Mesenchymal stem cell (in vitro differentiated cells and primary cell): ENCODE measurements around the gene EEFSEC.
A peak's percentile ranks its signal among the peaks of the same experiment; 100 is the strongest.

Source experiments
- DNase-seq: peaks from one replicate; pipeline ENCODE4 v3.0.0-alpha.2; 2013
- H2AFZ ChIP-seq: one replicate; pipeline ENCODE4 v1.6.1; 2013; ENCODE audit warnings: low read depth, mild to moderate bottlenecking, control low read depth, inconsistent platforms, low read length, moderate library complexity
- H2AK5ac ChIP-seq: 2 replicates; pipeline ENCODE4 v1.6.1; 2013; ENCODE audit warnings: low read length, moderate library complexity, mild to moderate bottlenecking, inconsistent platforms; ENCODE audit not compliant: severe bottlenecking
- H2BK120ac ChIP-seq: one replicate; pipeline ENCODE4 v1.6.1; 2013; ENCODE audit warnings: low read depth, mild to moderate bottlenecking, inconsistent platforms, low read length, moderate library complexity
- H2BK12ac ChIP-seq, 2 experiments: one replicate each; pipeline ENCODE4 v1.6.1; 2013; ENCODE audit warnings: inconsistent platforms in 2 of 2, low read length in 2 of 2, mild to moderate bottlenecking in 2 of 2, moderate library complexity in 2 of 2, control low read depth in 1 of 2
- H2BK15ac ChIP-seq: one replicate; pipeline ENCODE4 v1.6.1; 2013; ENCODE audit warnings: mild to moderate bottlenecking, low read depth, inconsistent platforms; ENCODE audit not compliant: poor library complexity, severe bottlenecking
- H2BK5ac ChIP-seq: 2 replicates; pipeline ENCODE4 v1.6.1; 2013; ENCODE audit warnings: low read depth, mild to moderate bottlenecking, low read length, control low read depth, inconsistent platforms; ENCODE audit not compliant: poor library complexity, severe bottlenecking
- H3K14ac ChIP-seq, 2 experiments: one replicate each; pipeline ENCODE4 v1.6.1; 2013; ENCODE audit warnings: inconsistent platforms in 2 of 2, low read length in 2 of 2, control low read depth in 1 of 2, mild to moderate bottlenecking in 1 of 2, moderate library complexity in 1 of 2
- H3K18ac ChIP-seq, 2 experiments: one replicate each; pipeline ENCODE4 v1.6.1; 2013; ENCODE audit warnings: inconsistent platforms in 2 of 2, low read length in 2 of 2, control low read depth in 1 of 2, low read depth in 1 of 2, mild to moderate bottlenecking in 1 of 2
- H3K23ac ChIP-seq, 2 experiments: one replicate each; pipeline ENCODE4 v1.6.1; 2013; ENCODE audit warnings: inconsistent platforms in 2 of 2, low read length in 2 of 2, mild to moderate bottlenecking in 2 of 2, moderate library complexity in 2 of 2, control low read depth in 1 of 2
- H3K27ac ChIP-seq: 2 replicates; pipeline ENCODE4 v1.5.1; 2013; ENCODE audit warnings: mild to moderate bottlenecking, moderate library complexity, low read length, control low read depth, inconsistent platforms; ENCODE audit not compliant: poor library complexity, severe bottlenecking
- H3K27me3 ChIP-seq, 2 experiments: 2 replicates each; pipeline versions ENCODE4 v1.6.1 to v1.7.0; 2013; ENCODE audit warnings: low read length in 2 of 2, mild to moderate bottlenecking in 2 of 2, moderate library complexity in 2 of 2, control low read depth in 1 of 2, inconsistent platforms in 1 of 2; ENCODE audit not compliant: control insufficient read depth in 1 of 2, insufficient read depth in 1 of 2
- H3K36me3 ChIP-seq, 2 experiments: 2 replicates each; pipeline versions ENCODE4 v1.6.1 to v1.7.0; 2013; ENCODE audit warnings: low read length in 2 of 2, control low read depth in 1 of 2, inconsistent platforms in 1 of 2, low read depth in 1 of 2, mild to moderate bottlenecking in 1 of 2; ENCODE audit not compliant: insufficient read depth in 2 of 2, control insufficient read depth in 1 of 2
- H3K4ac ChIP-seq, 2 experiments: one replicate each; pipeline ENCODE4 v1.6.1; 2013; ENCODE audit warnings: inconsistent platforms in 2 of 2, low read length in 2 of 2, mild to moderate bottlenecking in 2 of 2, moderate library complexity in 2 of 2, control low read depth in 1 of 2, low read depth in 1 of 2
- H3K4me1 ChIP-seq: 2 replicates; pipeline ENCODE4 v1.6.1; 2013; ENCODE audit warnings: low read depth, low read length, control low read depth; ENCODE audit not compliant: control insufficient read depth, insufficient read depth
- H3K4me2 ChIP-seq: 2 replicates; pipeline ENCODE4 v1.6.1; 2013; ENCODE audit warnings: low read length, mild to moderate bottlenecking, inconsistent platforms; ENCODE audit not compliant: poor library complexity, severe bottlenecking
- H3K4me3 ChIP-seq, 2 experiments: 2 replicates each; pipeline versions ENCODE4 v1.5.1 to v1.7.0; 2013; ENCODE audit warnings: low read length in 2 of 2, mild to moderate bottlenecking in 2 of 2, control low read depth in 1 of 2, low read depth in 1 of 2; ENCODE audit not compliant: insufficient read depth in 1 of 2
- H3K79me1 ChIP-seq: replicated peaks from 2 replicates; pipeline ENCODE4 v1.6.1; 2013; ENCODE audit warnings: mild to moderate bottlenecking, control low read depth, low read length, inconsistent platforms; ENCODE audit not compliant: poor library complexity, severe bottlenecking
- H3K9ac ChIP-seq: 2 replicates; pipeline ENCODE4 v1.7.0; 2013; ENCODE audit warnings: mild to moderate bottlenecking, low read length, moderate library complexity
- H3K9me3 ChIP-seq: 2 replicates; pipeline ENCODE4 v1.7.0; 2013; ENCODE audit warnings: mild to moderate bottlenecking, low read length; ENCODE audit not compliant: control insufficient read depth
- H4K8ac ChIP-seq: one replicate; pipeline ENCODE4 v1.6.1; 2013; ENCODE audit warnings: inconsistent platforms, mild to moderate bottlenecking, low read length, moderate library complexity
- H4K91ac ChIP-seq: one replicate; pipeline ENCODE4 v1.6.1; 2013; ENCODE audit warnings: mild to moderate bottlenecking, low read length, inconsistent platforms
- WGBS: methylation state at CpG from one replicate; pipeline ENCODE4 v1.1.7; 2013; ENCODE audit warnings: mixed read lengths; 5-methylcytosine and 5-hydroxymethylcytosine counted together

The EEFSEC gene

DNA sequence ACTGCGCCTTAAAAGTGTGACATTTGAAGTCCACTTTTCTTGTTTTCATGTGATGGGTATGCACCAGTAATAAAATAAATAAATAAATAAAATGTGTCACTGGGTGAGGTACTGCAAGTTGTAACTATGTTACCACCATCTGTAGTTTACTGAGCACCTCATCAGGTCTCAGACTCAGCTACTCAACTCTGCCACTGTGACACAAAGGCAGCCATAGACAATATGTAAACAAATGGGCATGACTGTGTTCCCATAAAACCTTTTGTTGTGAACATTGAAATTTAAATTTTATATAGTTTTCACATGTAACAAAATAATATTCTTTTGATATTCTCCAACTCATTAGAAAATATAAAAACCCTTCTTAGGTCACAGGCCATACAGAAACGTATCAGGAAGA, 193.3 kb downstream of the EEFSEC start:
- H3K4me2 ChIP-seq = no peak overlapping the region
- H2AK5ac ChIP-seq = no peak overlapping the region
- H3K4me3 ChIP-seq = no peak overlapping the region
- H3K23ac ChIP-seq = no peak overlapping the region
- peaks cover 14% of the 10 kb centered on the region for H3K4me1 ChIP-seq
- H3K79me1 ChIP-seq = no peaks in the 10 kb centered on the region
- H2BK12ac ChIP-seq = no peak overlapping the region
- H3K27ac ChIP-seq = no peak overlapping the region
- H3K18ac ChIP-seq = no peak overlapping the region
- no peak overlapping the region for H4K8ac ChIP-seq
- H2BK15ac ChIP-seq = no peak overlapping the region
- 86% methylated on average over 1 of the region's 2 CpGs for whole genome bisulfite sequencing
- no peak for DNase-seq
- H3K4ac ChIP-seq = no peak overlapping the region
- H3K27me3 ChIP-seq = peaks cover 0 to 14% of the 10 kb centered on the region in 2 experiments
- H3K9me3 ChIP-seq = no peaks in the 10 kb centered on the region
- H3K9ac ChIP-seq = no peak overlapping the region
- H3K14ac ChIP-seq = no peak overlapping the region
- peaks cover 8 to 16% of the 10 kb centered on the region in 2 experiments for H3K36me3 ChIP-seq
- no peak overlapping the region for H2AFZ ChIP-seq
- H4K91ac ChIP-seq = no peak overlapping the region
- H2BK120ac ChIP-seq = no peak overlapping the region
- H2BK5ac ChIP-seq = no peak overlapping the region

DNA sequence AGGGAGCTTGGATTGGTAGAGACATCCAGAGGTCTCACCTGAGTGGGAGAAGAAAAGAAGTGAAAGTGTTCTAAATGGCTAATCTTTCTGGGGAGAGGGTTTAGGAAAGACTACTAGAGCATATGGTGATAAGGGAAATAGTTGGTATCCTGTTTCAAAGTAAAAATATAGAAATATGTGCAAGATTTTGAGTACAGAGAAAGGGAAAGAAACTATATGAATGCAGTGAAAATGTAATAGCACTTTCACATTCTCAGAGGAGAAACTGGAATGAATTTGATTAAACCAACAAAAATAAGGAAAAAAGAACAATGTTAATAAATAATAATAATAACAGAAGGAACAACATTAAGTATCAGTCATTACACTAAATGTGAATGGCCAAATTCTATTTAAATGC, 194.0 kb downstream of the EEFSEC start:
- Histone ChIP-seq H2BK12ac (no peak overlapping the region), H2BK5ac (no peak overlapping the region), H3K14ac (no peak overlapping the region), H3K27me3 (peaks cover 0 to 15% of the 10 kb centered on the region in 2 experiments), H2BK15ac (no peak overlapping the region), H2AFZ (no peak overlapping the region), H3K18ac (no peak overlapping the region), H3K4ac (no peak overlapping the region), H3K79me1 (no peaks in the 10 kb centered on the region), H3K4me2 (no peak overlapping the region), H4K8ac (no peak overlapping the region), H3K23ac (no peak overlapping the region), H3K4me3 (no peak overlapping the region), H2AK5ac (no peak overlapping the region), H3K27ac (no peak overlapping the region), H2BK120ac (no peak overlapping the region), H4K91ac (no peak overlapping the region), H3K9me3 (no peaks in the 10 kb centered on the region), H3K4me1 (peaks cover 14% of the 10 kb centered on the region), H3K9ac (no peak overlapping the region), H3K36me3 (peaks cover 5 to 9% of the 10 kb centered on the region in 2 experiments)
- no peak for DNase-seq

DNA sequence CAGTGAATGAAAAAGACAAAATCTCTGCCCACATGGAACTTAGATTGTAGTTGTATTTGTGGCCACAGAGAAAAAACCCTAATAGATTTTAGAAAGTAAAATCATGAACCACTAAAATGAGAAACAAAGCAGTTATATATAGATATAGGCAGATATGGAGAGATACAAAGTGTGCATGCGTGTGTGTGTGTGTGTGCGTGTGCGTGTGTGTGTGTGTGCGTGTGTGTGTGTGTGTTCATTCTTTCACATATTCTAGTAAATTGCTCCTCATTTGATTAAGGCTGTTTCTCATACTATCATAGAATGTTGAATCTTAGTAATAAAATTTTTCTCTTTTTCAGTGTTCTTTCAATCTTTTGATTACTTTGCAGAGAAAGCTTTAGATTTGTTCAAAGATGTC, 194.8 kb downstream of the EEFSEC start:
- Histone ChIP-seq H3K14ac (no peak overlapping the region), H3K4me3 (no peak overlapping the region), H3K4ac (no peak overlapping the region), H4K91ac (no peak overlapping the region), H3K27me3 (peaks cover 0 to 15% of the 10 kb centered on the region in 2 experiments), H2AFZ (no peak overlapping the region), H3K79me1 (no peaks in the 10 kb centered on the region), H3K23ac (no peak overlapping the region), H3K9ac (no peak overlapping the region), H2BK12ac (no peak overlapping the region), H2BK5ac (no peak overlapping the region), H3K36me3 (peaks cover 4 to 5% of the 10 kb centered on the region in 2 experiments), H2BK15ac (no peak overlapping the region), H3K4me2 (no peak overlapping the region), H3K27ac (no peak overlapping the region), H3K18ac (no peak overlapping the region), H2AK5ac (no peak overlapping the region), H3K4me1 (peaks cover 14% of the 10 kb centered on the region), H4K8ac (no peak overlapping the region), H2BK120ac (no peak overlapping the region), H3K9me3 (no peaks in the 10 kb centered on the region)
- 67% methylated on average over 3 of the region's 4 CpGs for WGBS
- DNase-seq = no peak

DNA sequence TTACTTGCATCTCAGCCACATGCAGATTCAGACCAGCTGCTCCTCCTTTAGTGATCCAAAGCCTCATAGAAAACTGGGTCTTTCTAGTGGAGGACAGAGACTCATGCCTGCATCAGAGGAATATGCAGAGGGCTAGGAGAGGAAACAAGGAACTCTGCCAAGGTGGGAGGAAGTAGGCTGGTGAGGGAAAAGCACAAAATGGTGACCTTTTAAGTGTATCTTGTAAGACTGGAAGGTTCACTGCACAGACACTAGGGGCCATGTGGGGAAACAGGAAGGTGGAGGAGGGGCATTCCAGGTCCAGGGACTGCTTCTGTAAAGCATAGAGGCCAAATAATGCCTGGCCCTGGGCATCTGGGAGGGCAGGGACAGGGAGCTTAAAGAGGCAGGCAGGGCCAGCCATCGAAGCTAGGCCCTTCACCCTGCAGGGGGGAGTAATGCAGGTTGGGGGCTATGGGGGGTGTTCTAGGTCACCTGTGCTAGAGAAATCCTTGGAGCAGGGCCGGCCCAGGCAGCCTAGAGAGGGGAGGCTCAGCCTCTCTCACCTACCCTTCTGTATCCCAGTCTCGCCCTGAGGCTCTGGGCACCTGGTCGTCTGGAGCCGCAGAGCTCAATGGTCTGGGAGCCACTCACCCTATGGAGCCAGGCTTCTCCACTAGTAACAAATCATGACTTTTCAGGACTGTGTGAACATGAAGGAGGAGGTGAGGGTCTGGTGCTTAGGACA, 195.7 kb downstream of the EEFSEC start:
- Histone ChIP-seq H3K23ac (no peak overlapping the region), H3K4me2 (no peak overlapping the region), H3K4me3 (no peak overlapping the region), H3K36me3 (peaks cover 4 to 5% of the 10 kb centered on the region in 2 experiments), H2BK5ac (no peak overlapping the region), H3K27ac (no peak overlapping the region), H3K9ac (no peak overlapping the region), H2BK120ac (no peak overlapping the region), H3K4ac (no peak overlapping the region), H2BK15ac (no peak overlapping the region), H4K8ac (no peak overlapping the region), H3K18ac (peak overlapping the region in 1 of 2 experiments; percentile 63), H3K27me3 (peaks cover 0 to 15% of the 10 kb centered on the region in 2 experiments), H3K14ac (no peak overlapping the region), H4K91ac (no peak overlapping the region), H2AFZ (no peak overlapping the region), H3K4me1 (peaks cover 13% of the 10 kb centered on the region), H3K79me1 (no peaks in the 10 kb centered on the region), H3K9me3 (no peaks in the 10 kb centered on the region), H2AK5ac (no peak overlapping the region), H2BK12ac (peak overlapping the region; percentile 44 to 59)
- DNase-seq = no peak
- WGBS = 55% methylated on average over 1 of the region's 5 CpGs
